Cortex of kidney (tissue), 1 donor: Measurements from ENCODE around the gene TMEM144.
"Not testable (repeated sequence)": the region's sequence is repeated elsewhere in the genome, so short reads cannot be mapped to it uniquely, and the experiment has no call there.

Experiments used
- DNase-seq: peaks from one replicate; lab custom pipeline; 2025; lab: John Stamatoyannopoulos, UW

TMEM144 gene

GRCh38 chr4:158238575-158238974 lies 28.3 kb downstream of the TMEM144 start:
- no peak for DNase-seq

- DNase-seq, result no peak
Measured at GRCh38 chr4:158239196-158239595, 28.9 kb downstream of the TMEM144 start.

- DNase-seq, result no peak
Measured at GRCh38 chr4:158243071-158243470, 32.8 kb downstream of the TMEM144 start.

GRCh38 chr4:158250321-158250720 lies 40.0 kb downstream of the TMEM144 start:
- no peak for DNase-seq

- no peak for DNase-seq
Measured at GRCh38 chr4:158253350-158253980, 43.2 kb downstream of the TMEM144 start.

- DNase-seq, result no peak
Measured at GRCh38 chr4:158254292-158254691, 44.0 kb downstream of the TMEM144 start.

- DNase-seq, result no peak
Measured at GRCh38 chr4:158255727-158256324, 45.5 kb downstream of the TMEM144 start.

- no peak for DNase-seq
Measured at GRCh38 chr4:158259955-158260575, 49.8 kb downstream of the TMEM144 start.

GRCh38 chr4:158261480-158261879 lies 51.2 kb downstream of the TMEM144 start:
- no peak for DNase-seq

GRCh38 chr4:158268553-158268952 lies 58.3 kb downstream of the TMEM144 start:
- no peak for DNase-seq

- no peak for DNase-seq
Measured at GRCh38 chr4:158274636-158275035, 64.3 kb downstream of the TMEM144 start.

- no peak for DNase-seq
Measured at GRCh38 chr4:158277558-158277957, 67.3 kb downstream of the TMEM144 start.

GRCh38 chr4:158279052-158279451 lies 68.8 kb downstream of the TMEM144 start:
- DNase-seq, result not testable (repeated sequence)

- DNase-seq, result no peak
Measured at GRCh38 chr4:158280856-158281255, 70.6 kb downstream of the TMEM144 start.

- DNase-seq, result no peak
Measured at GRCh38 chr4:158282252-158282651, 72.0 kb downstream of the TMEM144 start.

GRCh38 chr4:158285429-158286216 lies 75.3 kb downstream of the TMEM144 start:
- no peak for DNase-seq

- no peak for DNase-seq
Measured at GRCh38 chr4:158290912-158291311, 80.6 kb downstream of the TMEM144 start.

GRCh38 chr4:158291334-158292055 lies 81.2 kb downstream of the TMEM144 start:
- no peak for DNase-seq

- no peak for DNase-seq
Measured at GRCh38 chr4:158292156-158292555, 81.9 kb downstream of the TMEM144 start.

- DNase-seq, result no peak
Measured at GRCh38 chr4:158295053-158295452, 84.8 kb downstream of the TMEM144 start.

GRCh38 chr4:158297866-158298265 lies 87.6 kb downstream of the TMEM144 start:
- no peak for DNase-seq

GRCh38 chr4:158299459-158300007 lies 89.2 kb downstream of the TMEM144 start:
- no peak for DNase-seq
